Renal cortical epithelial cell (primary cell): ENCODE data around the gene KDELR3. TPM values are rescaled to one million over a fixed set of nuclear protein-coding genes. Genes with fewer than 3 reads are reported as not detected.

ENCODE experiments used
- DNase-seq: peaks from one replicate; pipeline ENCODE4 v3.0.0-alpha.2; 2011; ENCODE audit warnings: low read depth
- total RNA-seq: library from RNA; depleted of rRNA; stranded (reverse); fragments of >200 nt; gene quantifications from 2 replicates; pipeline ENCODE4 v1.2.3, GENCODE V29; 2014

The KDELR3 gene
- total RNA-seq, 1 donor from 2014 or later: 34.2 TPM

DNA sequence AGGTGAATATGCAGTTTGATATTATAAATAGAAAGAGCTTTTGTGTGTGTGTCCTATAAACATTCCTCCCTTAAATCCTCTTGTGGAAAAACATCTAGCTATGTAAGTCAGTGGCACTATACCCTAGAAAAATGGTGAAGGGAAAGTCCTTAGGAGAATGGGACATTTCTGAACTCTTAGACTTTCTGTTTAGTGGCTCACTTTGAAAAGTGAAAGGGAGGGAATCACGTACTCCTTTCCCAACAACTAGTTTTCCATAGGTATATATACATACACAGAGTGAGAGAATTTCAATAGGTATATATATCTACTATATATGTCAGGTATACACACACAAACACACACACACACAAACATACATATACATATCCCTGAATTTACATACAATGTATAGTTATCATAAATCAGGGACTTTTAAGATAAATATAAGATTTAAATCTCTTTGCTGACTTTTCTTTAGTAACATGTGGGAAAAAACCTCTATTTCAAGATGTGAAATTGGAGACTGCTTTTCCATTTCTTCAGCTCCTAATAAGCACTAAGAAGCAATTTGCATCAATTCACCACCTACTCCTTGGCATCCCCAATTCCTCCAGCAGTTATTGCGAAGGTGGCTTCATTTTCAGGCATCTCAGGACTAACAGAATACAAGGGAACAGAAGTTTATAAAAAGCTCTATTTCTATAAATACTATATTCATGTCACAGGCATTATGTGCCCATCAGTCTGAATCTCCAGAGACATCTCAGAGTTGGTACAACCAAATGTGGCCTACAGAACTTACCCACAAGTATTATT is 51.8 kb downstream of the KDELR3 start:
- DNase-seq: no peak

- DNase-seq: no peak
Measured at GRCh38 chr22:38523029-38523428, 55.1 kb downstream of the KDELR3 start.

DNA sequence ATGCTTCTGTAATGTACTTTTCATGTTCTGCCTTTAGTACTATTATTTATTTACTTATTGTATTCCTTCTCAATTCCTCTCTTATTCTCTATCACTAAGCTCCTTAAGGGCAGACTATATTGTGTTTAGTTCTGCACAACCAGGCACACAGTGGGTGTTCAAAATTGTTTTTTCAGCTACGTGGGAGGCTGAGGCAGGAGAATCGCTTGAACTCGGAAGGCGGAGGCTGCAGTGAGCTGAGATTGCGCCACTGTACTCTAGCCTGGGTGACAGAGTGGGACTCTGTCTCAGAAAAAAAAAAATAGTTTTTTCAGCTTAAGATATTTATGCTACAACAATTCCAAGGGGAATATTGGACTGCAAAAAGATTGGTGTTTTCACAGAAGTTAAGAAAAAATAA is 55.6 kb downstream of the KDELR3 start:
- DNase-seq: no peak

DNA sequence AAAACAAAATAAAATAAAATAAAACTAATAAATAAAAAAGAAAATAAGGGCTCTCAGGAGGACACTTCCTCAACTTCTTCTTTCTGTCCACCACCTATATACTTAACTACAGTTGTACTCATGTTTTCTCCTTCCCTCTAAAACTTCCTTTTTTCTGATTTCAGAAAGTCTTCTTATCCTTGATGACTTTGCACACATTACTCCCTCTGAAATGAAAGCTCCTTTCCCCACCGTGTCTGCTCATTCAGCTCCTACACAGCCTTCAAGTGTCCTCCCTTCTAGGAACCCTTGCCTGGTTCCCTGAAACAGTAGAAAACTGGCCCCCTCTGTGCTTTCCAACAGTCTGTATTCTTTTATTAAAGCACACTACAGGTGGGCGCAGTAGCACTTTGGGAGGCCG is 56.5 kb downstream of the KDELR3 start:
- no peak for DNase-seq

DNA sequence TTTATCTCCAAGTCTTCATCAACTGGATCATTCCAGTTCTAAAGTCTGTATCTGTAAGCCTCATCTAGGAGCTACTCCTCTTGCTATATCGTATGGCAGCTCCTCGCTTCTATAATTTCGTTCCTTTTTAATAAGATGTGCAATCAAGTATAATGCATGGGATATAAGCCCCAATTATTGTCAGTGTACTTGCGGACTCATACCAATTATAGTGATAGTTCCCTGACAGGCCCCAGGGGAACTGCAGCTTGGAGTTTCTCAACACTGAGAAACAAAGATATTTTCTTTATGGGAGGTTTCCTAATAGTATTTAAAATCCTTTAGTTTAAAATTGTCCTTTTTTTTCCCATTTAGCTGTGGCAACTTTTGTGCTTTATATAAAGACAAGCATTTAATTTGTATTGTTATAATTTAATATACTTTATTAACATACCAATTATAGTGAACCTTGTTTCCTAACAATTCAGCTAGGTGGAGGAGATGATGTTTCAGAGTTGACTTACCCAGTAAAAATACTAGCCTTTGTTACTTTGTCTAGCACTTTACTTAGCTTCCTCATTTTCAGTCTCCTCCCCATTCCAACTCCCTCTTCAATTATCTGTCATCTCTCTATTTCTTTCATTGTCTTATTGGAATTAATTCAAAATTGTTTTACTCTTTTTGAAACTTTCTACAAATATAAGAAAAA is 63.5 kb downstream of the KDELR3 start:
- no peak for DNase-seq

Other genes with a start within 250 kb of the KDELR3 start
- 16.5 and 67.5 TPM in 2 replicates for gene TMEM184B, start 195.1 kb upstream of the KDELR3 start, total RNA-seq
- gene CSNK1E, start 150.7 kb upstream of the KDELR3 start, total RNA-seq: 86.7 and 118 TPM in 2 replicates
- not detected in 2 replicates for gene KCNJ4, start 12.9 kb upstream of the KDELR3 start, total RNA-seq
- gene DDX17, start 38.2 kb downstream of the KDELR3 start, total RNA-seq: 381 and 469 TPM in 2 replicates
- 2.0 and 3.6 TPM in 2 replicates for gene DMC1, start 102.1 kb downstream of the KDELR3 start, total RNA-seq
- 5.4 and 8.9 TPM in 2 replicates for gene FAM227A, start 188.3 kb downstream of the KDELR3 start, total RNA-seq
- gene CBY1, start 188.5 kb downstream of the KDELR3 start, total RNA-seq: 20.0 and 25.0 TPM in 2 replicates
- 34.1 and 109 TPM in 2 replicates for gene TOMM22, start 213.9 kb downstream of the KDELR3 start, total RNA-seq
- 60.1 and 91.9 TPM in 2 replicates for gene JOSD1, start 232.8 kb downstream of the KDELR3 start, total RNA-seq
- gene GTPBP1, start 237.8 kb downstream of the KDELR3 start, total RNA-seq: 16.8 and 54.8 TPM in 2 replicates